Loucy (cell line): ENCODE results near the gene AMZ2.

Source experiments
- CTCF ChIP-seq: fragments of 200-600 bp; sonication (generic); conservative IDR thresholded peaks from 2 replicates; pipeline ENCODE4 v1.5.1; 2014; ENCODE audit warnings: mild to moderate bottlenecking, antibody characterized with exemption, low read length
- EZH2phosphoT487 ChIP-seq: fragments of 200-600 bp; IDR thresholded peaks from 2 replicates; pipeline ENCODE4 v1.6.1; 2018; ENCODE audit warnings: antibody characterized with exemption, mild to moderate bottlenecking, moderate library complexity, borderline replicate concordance

GRCh38 chr17:68222606-68223005, 25.2 kb upstream of the AMZ2 start:
- TF ChIP-seq CTCF (no peak), EZH2phosphoT487 (no peak)
